Skeletal muscle tissue (tissue), 4 donors: Measurements from ENCODE around the gene PBX1. TPM values are rescaled to one million over a fixed set of nuclear protein-coding genes. Genes with fewer than 3 reads are reported as not detected.

Experiments used
- H3K27ac ChIP-seq: one replicate; pipeline ENCODE4 v1.7.0; 2013; ENCODE audit warnings: mild to moderate bottlenecking, low read depth, low read length, inconsistent platforms
- H3K27me3 ChIP-seq, 3 donors: one replicate each; pipeline ENCODE4 v1.7.0; 2013; ENCODE audit warnings: low read length in 3 of 3; ENCODE audit not compliant: control insufficient read depth in 3 of 3, insufficient read depth in 3 of 3
- H3K36me3 ChIP-seq, 3 donors: one replicate each; pipeline ENCODE4 v1.7.0; 2013; ENCODE audit warnings: low read length in 3 of 3; ENCODE audit not compliant: control insufficient read depth in 3 of 3, insufficient read depth in 3 of 3
- H3K4me1 ChIP-seq, 3 donors: one replicate each; pipeline ENCODE4 v1.7.0; 2013; ENCODE audit warnings: low read length in 3 of 3, mild to moderate bottlenecking in 3 of 3; ENCODE audit not compliant: control insufficient read depth in 3 of 3, insufficient read depth in 3 of 3
- H3K4me3 ChIP-seq, 3 donors: one replicate each; pipeline ENCODE4 v1.7.0; 2013; ENCODE audit warnings: low read length in 3 of 3
- H3K9ac ChIP-seq, 3 donors: one replicate each; pipeline ENCODE4 v1.7.0; 2013; ENCODE audit warnings: low read length in 3 of 3, mild to moderate bottlenecking in 3 of 3, moderate library complexity in 2 of 3, low read depth in 1 of 3
- H3K9me3 ChIP-seq, 3 donors: one replicate each; pipeline ENCODE4 v1.7.0; 2013; ENCODE audit warnings: low read length in 3 of 3; ENCODE audit not compliant: control insufficient read depth in 3 of 3
- total RNA-seq: library from RNA; depleted of rRNA; stranded (reverse); fragments of >200 nt; gene quantifications from one replicate; pipeline ENCODE4 v1.2.3, GENCODE V29; 2014
- donor health status: Osteomylitis.

The PBX1 gene
- total RNA-seq, 1 donor from 2014 or later, result 53.2 TPM

DNA sequence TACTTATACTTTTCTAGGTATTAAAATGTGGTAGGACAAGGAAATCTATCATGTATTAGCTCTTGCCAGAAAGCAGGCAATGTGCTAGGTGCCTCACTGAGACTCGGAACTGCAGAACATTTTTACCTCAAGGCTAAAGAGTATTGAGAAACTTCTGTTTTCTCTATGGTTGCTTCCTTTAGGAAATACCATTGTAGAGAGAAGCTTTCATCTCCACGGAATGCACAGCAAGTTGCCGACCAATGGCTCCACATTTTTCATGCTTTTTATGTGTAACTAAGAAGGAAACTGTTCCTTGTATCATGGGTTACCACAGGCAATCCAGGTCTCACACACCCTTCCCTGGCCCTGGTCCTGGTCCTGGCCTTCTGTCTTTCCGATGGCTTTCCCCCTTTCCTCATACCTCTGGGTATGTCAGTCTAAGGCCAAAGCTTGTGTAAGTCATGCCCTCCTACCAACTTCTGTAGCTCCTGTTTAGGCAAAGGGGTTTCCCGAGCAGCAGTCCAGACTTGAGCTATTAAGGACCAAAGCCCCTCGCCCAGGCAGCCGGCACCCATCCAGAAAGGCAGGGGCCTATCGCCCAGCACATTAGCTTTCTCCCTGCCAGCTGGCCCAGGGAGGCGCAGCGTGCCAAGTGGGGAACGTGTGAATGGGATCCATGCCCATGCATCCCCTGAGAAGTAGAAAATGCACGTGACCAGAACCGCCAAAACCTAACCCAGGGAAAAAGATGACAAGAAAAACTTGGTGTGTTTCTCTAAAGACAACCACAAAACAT, 225.0 kb downstream of the PBX1 start:
- Histone ChIP-seq H3K9ac (no peak overlapping the region), H3K36me3 (no peaks in the 10 kb centered on the region), H3K4me3 (no peak overlapping the region), H3K9me3 (no peaks in the 10 kb centered on the region), H3K27ac (peak overlapping the region; percentile 31), H3K4me1 (peaks cover 62 to 67% (median 65%) of the 10 kb centered on the region in 3 donors), H3K27me3 (no peaks in the 10 kb centered on the region)

DNA sequence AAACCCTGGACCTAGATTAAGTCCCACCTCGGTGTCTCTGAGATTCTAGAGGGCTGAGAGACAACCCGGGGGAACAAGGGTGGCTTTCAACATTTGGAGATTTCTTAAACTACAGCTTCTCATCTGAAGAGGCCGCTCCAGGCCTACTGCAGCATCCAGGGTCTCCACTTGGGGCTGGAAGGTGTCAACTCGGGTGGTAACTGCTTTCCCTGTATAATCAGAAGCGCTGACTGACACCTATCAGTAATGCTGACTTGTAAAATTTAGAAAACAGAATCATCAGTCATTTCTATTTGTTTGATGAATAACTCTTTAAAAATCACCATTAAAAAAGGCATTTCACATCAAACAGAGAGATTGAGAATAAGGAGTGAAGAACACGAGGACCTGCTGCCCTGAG, 226.0 kb downstream of the PBX1 start:
- no peaks in the 10 kb centered on the region for H3K36me3 ChIP-seq
- H3K4me3 ChIP-seq, result no peak overlapping the region
- H3K27ac ChIP-seq, result peak overlapping the region; percentile 83
- no peak overlapping the region for H3K9ac ChIP-seq
- no peaks in the 10 kb centered on the region for H3K9me3 ChIP-seq
- no peaks in the 10 kb centered on the region for H3K27me3 ChIP-seq
- peaks cover 60 to 63% (median 61%) of the 10 kb centered on the region in 3 donors for H3K4me1 ChIP-seq

DNA sequence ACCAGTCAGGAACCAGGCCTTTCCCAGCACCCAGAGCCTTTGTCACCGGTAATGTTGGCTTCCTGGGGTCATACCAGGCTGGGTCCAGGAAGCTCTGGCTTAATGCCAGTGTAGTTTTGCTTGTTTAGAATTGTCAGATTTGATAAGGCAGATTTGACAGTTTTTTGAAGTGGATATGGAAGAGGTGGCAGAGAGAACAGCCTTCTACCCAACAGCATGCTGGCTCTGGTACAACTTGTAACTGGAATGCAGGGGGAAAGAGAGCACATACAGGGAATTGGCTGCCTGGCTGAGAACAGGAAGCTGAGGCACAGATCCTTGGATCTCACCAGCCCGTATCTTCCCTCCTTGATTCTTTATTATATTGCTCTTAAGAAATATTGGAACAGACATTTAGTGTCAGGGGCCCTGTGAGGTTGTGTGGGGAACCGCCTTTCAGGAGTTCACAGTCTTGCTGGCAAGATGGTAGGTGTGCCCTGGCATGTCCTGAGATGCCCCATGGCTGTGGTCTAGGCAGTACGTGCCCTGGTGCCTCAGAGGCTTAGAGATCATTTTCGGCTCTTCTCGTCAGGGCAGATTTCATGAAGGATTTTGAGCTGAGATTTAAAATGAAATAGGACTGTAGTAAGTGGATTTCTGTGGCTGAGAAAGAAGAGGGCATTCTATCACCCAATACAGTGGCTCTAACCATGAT, 227.0 kb downstream of the PBX1 start:
- Histone ChIP-seq H3K4me3 (peak overlapping the region in 2 of 3 donors; percentile 20 to 29), H3K4me1 (peaks cover 56 to 58% (median 56%) of the 10 kb centered on the region in 3 donors), H3K27ac (peak overlapping the region; percentile 83)

GRCh38 chr1:164786980-164787833, 228.2 kb downstream of the PBX1 start:
- no peaks in the 10 kb centered on the region for H3K27me3 ChIP-seq
- H3K9me3 ChIP-seq, result no peaks in the 10 kb centered on the region
- no peaks in the 10 kb centered on the region for H3K36me3 ChIP-seq
- H3K4me1 ChIP-seq, result peaks cover 43 to 47% (median 45%) of the 10 kb centered on the region in 3 donors
- peak overlapping the region; percentile 83 for H3K27ac ChIP-seq
- peak overlapping the region; percentile 45 to 70 (median 62) for H3K9ac ChIP-seq
- H3K4me3 ChIP-seq, result peak overlapping the region; percentile 43 to 63 (median 57)

More for the DNA sequence above, 227.0 kb downstream of the PBX1 start:
- no peaks in the 10 kb centered on the region for H3K36me3 ChIP-seq
- H3K27me3 ChIP-seq, result no peaks in the 10 kb centered on the region
- H3K9ac ChIP-seq, result peak overlapping the region; percentile 8 to 66 (median 52)
- H3K9me3 ChIP-seq, result no peaks in the 10 kb centered on the region

DNA sequence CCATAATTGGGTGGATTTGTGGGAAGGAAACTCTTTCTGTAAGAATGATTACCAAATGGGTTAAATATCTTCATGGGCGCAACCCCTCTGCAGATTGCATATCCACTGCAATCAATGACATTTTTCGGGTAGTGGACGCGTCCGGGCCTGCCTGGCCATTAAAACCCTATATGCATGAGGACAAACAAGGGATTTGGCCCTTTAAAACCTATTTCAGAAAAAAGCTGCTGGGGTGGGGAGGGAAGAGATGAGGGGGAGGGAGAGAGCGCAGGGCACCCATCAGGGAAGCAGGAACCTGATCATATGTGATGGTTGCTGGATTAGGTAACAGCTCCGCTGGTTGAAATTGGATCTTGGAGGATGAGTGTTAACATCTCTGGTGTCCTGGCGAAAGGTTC, 228.8 kb downstream of the PBX1 start:
- H3K36me3 ChIP-seq, result no peaks in the 10 kb centered on the region
- peak overlapping the region in 2 of 3 donors; percentile 62 to 70 for H3K9ac ChIP-seq
- H3K27ac ChIP-seq, result peak overlapping the region; percentile 80
- no peaks in the 10 kb centered on the region for H3K27me3 ChIP-seq
- peaks cover 41 to 46% (median 41%) of the 10 kb centered on the region in 3 donors for H3K4me1 ChIP-seq
- H3K4me3 ChIP-seq, result peak overlapping the region; percentile 43 to 63 (median 57)
- H3K9me3 ChIP-seq, result no peaks in the 10 kb centered on the region

DNA sequence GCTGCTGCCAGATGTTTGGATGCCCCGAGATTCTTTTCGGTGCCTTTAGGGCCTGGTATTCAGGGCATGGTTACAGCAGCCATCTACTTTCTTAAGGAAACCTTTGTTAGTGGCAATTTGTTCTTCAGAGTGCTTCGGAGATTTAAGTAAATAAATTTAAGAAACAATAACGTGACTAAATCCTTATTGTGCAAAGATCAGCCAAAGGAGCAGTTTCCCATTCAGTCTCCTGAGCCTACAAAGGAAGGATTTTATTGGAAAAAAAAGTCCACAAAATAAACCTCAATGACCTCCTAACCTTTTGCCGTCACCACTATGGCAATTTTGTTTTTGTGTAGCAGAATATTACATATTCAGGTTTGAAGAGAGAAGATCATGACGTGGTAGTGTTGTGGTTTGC, 231.1 kb downstream of the PBX1 start:
- H3K36me3 ChIP-seq, result no peaks in the 10 kb centered on the region
- no peaks in the 10 kb centered on the region for H3K27me3 ChIP-seq
- no peak overlapping the region for H3K9ac ChIP-seq
- H3K4me1 ChIP-seq, result peaks cover 44 to 49% (median 45%) of the 10 kb centered on the region in 3 donors
- H3K27ac ChIP-seq, result no peak overlapping the region
- no peaks in the 10 kb centered on the region for H3K9me3 ChIP-seq
- H3K4me3 ChIP-seq, result no peak overlapping the region

DNA sequence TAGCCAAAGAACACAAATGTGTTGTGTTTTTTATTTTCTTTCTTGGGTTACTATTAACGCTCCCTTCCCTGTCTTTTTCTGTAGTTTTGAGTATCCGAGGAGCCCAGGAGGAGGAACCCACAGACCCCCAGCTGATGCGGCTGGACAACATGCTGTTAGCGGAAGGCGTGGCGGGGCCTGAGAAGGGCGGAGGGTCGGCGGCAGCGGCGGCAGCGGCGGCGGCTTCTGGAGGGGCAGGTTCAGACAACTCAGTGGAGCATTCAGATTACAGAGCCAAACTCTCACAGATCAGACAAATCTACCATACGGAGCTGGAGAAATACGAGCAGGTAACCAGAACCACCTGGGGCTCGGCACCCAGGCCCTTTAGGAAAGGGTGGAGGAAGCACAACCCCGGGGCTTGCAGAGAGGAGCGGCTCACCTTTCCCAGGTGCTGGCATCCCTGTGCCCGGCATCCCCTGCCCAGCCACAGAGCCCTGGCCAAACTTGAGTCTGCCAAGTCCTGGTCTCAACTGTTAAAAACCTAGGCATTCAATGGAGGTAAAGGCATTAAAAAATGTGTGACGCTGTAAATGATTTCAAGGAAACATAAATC, 233.5 kb downstream of the PBX1 start:
- H3K36me3 ChIP-seq, result no peaks in the 10 kb centered on the region
- H3K9me3 ChIP-seq, result no peaks in the 10 kb centered on the region
- peaks cover 25 to 27% (median 25%) of the 10 kb centered on the region in 3 donors for H3K4me1 ChIP-seq
- no peak overlapping the region for H3K4me3 ChIP-seq
- H3K27me3 ChIP-seq, result no peaks in the 10 kb centered on the region
- no peak overlapping the region for H3K9ac ChIP-seq
- H3K27ac ChIP-seq, result no peak overlapping the region

GRCh38 chr1:164794356-164794755, 235.4 kb downstream of the PBX1 start:
- Histone ChIP-seq H3K9me3 (no peaks in the 10 kb centered on the region), H3K9ac (peak overlapping the region in 1 of 3 donors; percentile 3), H3K27ac (peak overlapping the region; percentile 71), H3K4me3 (no peak overlapping the region), H3K27me3 (no peaks in the 10 kb centered on the region), H3K36me3 (peaks cover 0 to 4% (median 0%) of the 10 kb centered on the region in 3 donors), H3K4me1 (peaks cover 17 to 22% (median 18%) of the 10 kb centered on the region in 3 donors)

GRCh38 chr1:164796916-164797315, 237.9 kb downstream of the PBX1 start:
- Histone ChIP-seq H3K27me3 (no peaks in the 10 kb centered on the region), H3K9ac (no peak overlapping the region), H3K4me1 (peaks cover 16 to 28% (median 19%) of the 10 kb centered on the region in 3 donors), H3K9me3 (no peaks in the 10 kb centered on the region), H3K27ac (no peak overlapping the region), H3K4me3 (no peak overlapping the region), H3K36me3 (peaks cover 8 to 10% (median 10%) of the 10 kb centered on the region in 3 donors)
